GM12878 (cell line): Measurements from ENCODE around the gene KRTAP10-2. TPM values are rescaled to one million over a fixed set of nuclear protein-coding genes. Genes with fewer than 3 reads are reported as not detected.
A peak's percentile ranks its signal among the peaks of the same experiment; 100 is the strongest.
"Not testable (repeated sequence)": the region's sequence is repeated elsewhere in the genome, so short reads cannot be mapped to it uniquely, and the experiment has no call there.

ENCODE experiments used
- ATAC-seq: fragments of 200-7000 bp; cut with Tn5 transposase; 3 replicates; pipeline ENCODE4 v1.9.1; 2020; ENCODE audit warnings: mild to moderate bottlenecking, moderate library complexity
- Bru-seq: library from RNA; stranded (reverse); fragments of 400-500 nt; gene quantifications from one replicate; lab custom pipeline; 2021; lab: Mats Ljungman, UMichigan
- BruChase-seq, 2 experiments: library from RNA; stranded (reverse); fragments of 400-500 nt; gene quantifications; one replicate each; lab custom pipeline; 2021; lab: Mats Ljungman, UMichigan
- BruUV-seq: library from RNA; stranded (reverse); fragments of 400-500 nt; replicated peaks from 2 replicates; lab custom pipeline; 2021; lab: Mats Ljungman, UMichigan
- CTCF ChIA-PET: fragments of 300-600 bp; sonication (Branson Sonifier 250); formaldehyde crosslinking; extraction: SDS; loops from one replicate; lab custom pipeline; 2021; ENCODE audit warnings: inconsistent platforms; lab: Yijun Ruan, JAX
- POLR2A ChIA-PET: fragments of 350-600 bp; formaldehyde crosslinking; extraction: SDS; loops from one replicate; lab custom pipeline; 2021; ENCODE audit warnings: inconsistent platforms; lab: Charles Lee
- RAD21 ChIA-PET: fragments of 300-600 bp; sonication (Branson Sonifier 250); formaldehyde crosslinking; loops from one replicate; lab custom pipeline; 2023; ENCODE audit warnings: antibody characterized with exemption; ENCODE audit not compliant: unreplicated experiment; lab: Charles Lee
- SMC1A ChIA-PET: fragments of 300-600 bp; sonication (Branson Sonifier 250); formaldehyde crosslinking; loops from one replicate; lab custom pipeline; 2023; ENCODE audit not compliant: unreplicated experiment, uncharacterized antibody; lab: Charles Lee
- DNase-seq: peaks from one replicate; pipeline ENCODE4 v3.0.0-alpha.2; 2011; ENCODE audit warnings: low read depth, low spot score
- FAIRE-seq: peaks from 3 replicates; lab custom pipeline; 2011; peaks lifted over from hg19 to GRCh38; lab: Jason Lieb, UNC
- H2AFZ ChIP-seq: 2 replicates; pipeline ENCODE4 v1.6.0; 2011; ENCODE audit warnings: low read depth, low read length, control low read depth; ENCODE audit not compliant: control insufficient read depth
- H3K27ac ChIP-seq: 2 replicates; pipeline ENCODE4 v1.5.1; 2011; ENCODE audit warnings: control low read depth; ENCODE audit not compliant: control insufficient read depth, insufficient read depth
- H3K27me3 ChIP-seq, 2 experiments: replicated peaks in 1 of 2; 2 replicates each; pipeline versions ENCODE4 v1.6.0 to v1.6.1; 2011; ENCODE audit warnings: low read length in 1 of 2; ENCODE audit not compliant: control insufficient read depth in 2 of 2, insufficient read depth in 2 of 2
- H3K36me3 ChIP-seq, 2 experiments: 2 replicates each; pipeline ENCODE4 v1.5.1; 2011; ENCODE audit warnings: low read length in 1 of 2; ENCODE audit not compliant: control insufficient read depth in 2 of 2, insufficient read depth in 2 of 2
- H3K4me1 ChIP-seq: 2 replicates; pipeline ENCODE4 v1.6.1; 2011; ENCODE audit warnings: mild to moderate bottlenecking, low read length, moderate library complexity, mixed read lengths; ENCODE audit not compliant: control insufficient read depth, insufficient read depth
- H3K4me2 ChIP-seq: 2 replicates; pipeline ENCODE4 v1.6.0; 2011; ENCODE audit warnings: control low read depth; ENCODE audit not compliant: control insufficient read depth, insufficient read depth
- H3K4me3 ChIP-seq: fragments of 200-600 bp; sonication (generic); 2 replicates; pipeline ENCODE4 v1.5.1; 2016
- H3K79me2 ChIP-seq: 2 replicates; pipeline ENCODE4 v1.6.0; 2011; ENCODE audit warnings: low read length; ENCODE audit not compliant: control insufficient read depth, insufficient read depth
- H3K9ac ChIP-seq: 2 replicates; pipeline ENCODE4 v1.8.0; 2011; ENCODE audit warnings: low read length, control low read depth, mixed read lengths; ENCODE audit not compliant: control insufficient read depth, insufficient read depth
- H3K9me3 ChIP-seq: replicated peaks from 3 replicates; pipeline ENCODE4 v1.5.1; 2011; ENCODE audit warnings: mild to moderate bottlenecking, low read length; ENCODE audit not compliant: control insufficient read depth, insufficient read depth
- H4K20me1 ChIP-seq: 2 replicates; pipeline ENCODE4 v1.6.0; 2011; ENCODE audit not compliant: control insufficient read depth, insufficient read depth
- ATF3 ChIP-seq: IDR thresholded peaks from 2 replicates; pipeline ENCODE4 v1.6.1; 2011; ENCODE audit warnings: low read depth, mild to moderate bottlenecking, low read length, moderate library complexity, borderline replicate concordance; ENCODE audit errors: extremely low read depth
- IRF3 ChIP-seq: fragments of 450-650 bp; IDR thresholded peaks from 2 replicates; pipeline ENCODE4 v1.6.1; 2014; ENCODE audit warnings: mild to moderate bottlenecking
- POU2F2 ChIP-seq: IDR thresholded peaks from 3 replicates; pipeline ENCODE4 v1.6.1; 2011; ENCODE audit warnings: low read depth, mild to moderate bottlenecking, low read length, borderline replicate concordance
- ZNF24 ChIP-seq: fragments of 450-650 bp; IDR thresholded peaks from 2 replicates; pipeline ENCODE4 v1.6.1; 2017; ENCODE audit warnings: antibody characterized with exemption, mild to moderate bottlenecking
- WGBS: methylation state at CpG from one replicate; pipeline ENCODE4 v1.1.6; 2016; ENCODE audit warnings: low lambda C conversion rate; ENCODE audit not compliant: insufficient replicate concordance, insufficient coverage; ENCODE audit errors: missing lambda C conversion rate; 5-methylcytosine and 5-hydroxymethylcytosine counted together
- in situ Hi-C: fragments of 300-500 bp; cut with MboI; formaldehyde crosslinking; loops from 9 replicates; pipeline ENCODE4 v1.14.3; 2018; ENCODE audit warnings: mixed read lengths
- intact Hi-C: fragments of 100-400 bp; cut with micrococcal nuclease; formaldehyde crosslinking; loops from one replicate; pipeline ENCODE4 v1.14.2; 2022; ENCODE audit not compliant: unreplicated experiment
- long read RNA-seq, 2 experiments: library from polyadenylated mRNA; unstranded; transcript quantifications; one replicate each; pipeline ENCODE4 v2.0.0, GENCODE V29; 2019 to 2020
- polyA minus RNA-seq, 3 experiments: library from RNA; depleted of rRNA, polyadenylated mRNA; stranded (reverse); fragments of >200 nt; gene quantifications; 2 replicates each; pipeline ENCODE4 v1.2.3, GENCODE V29; 2011
- polyA plus RNA-seq, 11 experiments: library from polyadenylated mRNA; depleted of rRNA in 4 of 11; unstranded in 6 of 11; stranded (reverse) in 5 of 11; fragments of >200 nt; fragmentation: Nextera tagmentation in 4 of 11; fragmentation: Illumina TruSeq in 1 of 11; extraction: Ambion mirVana in 4 of 11; extraction: Trizol in 1 of 11; gene quantifications; 1 replicate in 1 of 11; 2 replicates in 10 of 11; pipeline versions ENCODE4 v1.2.1 to v1.2.3, GENCODE V29; 2011 to 2016; ENCODE audit warnings: inconsistent platforms in 2 of 11, missing spikeins in 2 of 11, low read depth in 1 of 11
- total RNA-seq, 4 experiments: library from RNA; depleted of rRNA in 3 of 4; stranded (reverse); fragments of >200 nt in 3 of 4; fragmentation: Illumina TruSeq in 1 of 4; extraction: Trizol in 1 of 4; gene quantifications; 2 replicates each; pipeline versions ENCODE4 v1.2.1 to v1.2.3, GENCODE V29; 2013 to 2021
- TF ChIP-seq, protein P1 (sequence below): fragments of 450-650 bp; IDR thresholded peaks from 2 replicates; pipeline ENCODE4 v1.6.1; 2017; ENCODE audit warnings: mild to moderate bottlenecking, low read depth, inconsistent platforms; ENCODE audit not compliant: poor library complexity, severe bottlenecking

The KRTAP10-2 gene, protein sequence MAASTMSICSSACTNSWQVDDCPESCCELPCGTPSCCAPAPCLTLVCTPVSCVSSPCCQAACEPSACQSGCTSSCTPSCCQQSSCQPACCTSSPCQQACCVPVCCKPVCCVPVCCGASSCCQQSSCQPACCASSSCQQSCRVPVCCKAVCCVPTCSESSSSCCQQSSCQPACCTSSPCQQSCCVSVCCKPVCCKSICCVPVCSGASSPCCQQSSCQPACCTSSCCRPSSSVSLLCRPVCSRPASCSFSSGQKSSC
- not detected in 2 replicates for total RNA-seq (2013; cell fraction: nucleolus; rRNA removed)
- not detected in 2 replicates for total RNA-seq (2014; rRNA removed)
- total RNA-seq (2014; rRNA removed; fragmentation: Illumina TruSeq; extraction: Trizol) = not detected in 2 replicates
- not detected in 2 replicates for total RNA-seq (2021)
- not detected for polyA plus RNA-seq (2011; ENCODE audit: low read depth)
- polyA plus RNA-seq (2011; rRNA removed) = not detected in 2 replicates
- polyA plus RNA-seq (2011; cell fraction: cytosol; rRNA removed) = not detected in 2 replicates
- polyA plus RNA-seq (2011; cell fraction: nucleus; rRNA removed) = not detected in 2 replicates
- polyA plus RNA-seq (2012) = not detected in 2 replicates
- polyA plus RNA-seq (2014; fragmentation: Illumina TruSeq; extraction: Trizol) = not detected in 2 replicates
- not detected for polyA plus RNA-seq (2014; fragmentation: Nextera tagmentation; extraction: Ambion mirVana)
- not detected in 2 replicates for polyA plus RNA-seq (2014; rRNA removed)
- not detected for polyA plus RNA-seq (2016; fragmentation: Nextera tagmentation; extraction: Ambion mirVana)
- polyA minus RNA-seq (2011; rRNA and poly(A)+ RNA removed) = not detected in 2 replicates
- polyA minus RNA-seq (2011; cell fraction: cytosol; rRNA and poly(A)+ RNA removed) = not detected in 2 replicates
- not detected in 2 replicates for polyA minus RNA-seq (2011; cell fraction: nucleus; rRNA and poly(A)+ RNA removed)
- not detected for Bru-seq, nascent RNA
- BruChase-seq, experiment 1, labeled RNA remaining after a 6-hour chase = not detected
- percentile 19 among the genes with signal in this experiment for BruChase-seq, experiment 2, labeled RNA remaining after a 2-hour chase
- long read RNA-seq, experiment 1 = 0 reads
- long read RNA-seq, experiment 2 = 0 reads

DNA sequence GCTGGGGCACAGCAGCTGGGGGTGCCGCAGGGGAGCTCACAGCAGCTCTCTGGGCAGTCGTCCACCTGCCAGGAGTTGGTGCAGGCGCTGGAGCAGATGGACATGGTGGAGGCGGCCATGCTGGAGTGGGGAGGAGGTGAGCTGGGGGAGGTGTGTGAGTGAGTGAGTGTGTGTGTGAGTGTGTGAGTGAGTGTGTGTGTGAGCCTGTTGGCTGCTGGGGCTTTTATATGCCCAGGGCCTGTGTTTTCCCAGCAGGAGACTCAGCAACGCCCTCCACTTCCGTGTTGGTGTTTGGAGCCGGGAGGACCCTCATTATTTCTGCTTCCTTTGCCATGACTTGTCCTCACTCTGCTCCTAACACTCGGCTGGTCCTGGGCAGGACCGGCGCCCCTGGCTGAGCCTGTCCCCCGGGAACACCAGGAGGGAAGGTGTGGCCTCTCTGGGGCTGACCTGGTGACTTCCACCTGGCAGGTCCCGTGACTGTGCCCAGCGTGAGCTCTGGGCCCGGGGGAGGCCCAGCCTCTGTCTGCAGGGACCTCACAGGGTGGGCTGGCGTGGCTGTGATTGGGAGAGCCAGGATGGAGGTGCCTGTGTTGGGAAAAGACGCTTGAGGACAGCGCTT, at the start of gene KRTAP10-2:
Gene KRTAP10-2 (minus strand): TSS at position 166 of the 622 bp plus-strand sequence. CDS start 47 bp downstream, at position 119.
- WGBS = 22% methylated on average over 16 of the region's 17 CpGs
- H3K9me3 ChIP-seq = no peaks in the 10 kb centered on the region; the same call in 2 of the 3 replicates
- H3K4me2 ChIP-seq = no peak within 1 kb of the TSS
- H3K79me2 ChIP-seq = no peaks in the 10 kb centered on the region
- H3K27me3 ChIP-seq = no peaks in the 10 kb centered on the region
- CTCF ChIA-PET = no interaction called here
- no peak within 1 kb of the TSS for H3K27ac ChIP-seq
- in situ Hi-C loops = no loop called here
- no peak for ATAC-seq
- SMC1A ChIA-PET = no interaction called here
- TF ChIP-seq, protein P1, sequence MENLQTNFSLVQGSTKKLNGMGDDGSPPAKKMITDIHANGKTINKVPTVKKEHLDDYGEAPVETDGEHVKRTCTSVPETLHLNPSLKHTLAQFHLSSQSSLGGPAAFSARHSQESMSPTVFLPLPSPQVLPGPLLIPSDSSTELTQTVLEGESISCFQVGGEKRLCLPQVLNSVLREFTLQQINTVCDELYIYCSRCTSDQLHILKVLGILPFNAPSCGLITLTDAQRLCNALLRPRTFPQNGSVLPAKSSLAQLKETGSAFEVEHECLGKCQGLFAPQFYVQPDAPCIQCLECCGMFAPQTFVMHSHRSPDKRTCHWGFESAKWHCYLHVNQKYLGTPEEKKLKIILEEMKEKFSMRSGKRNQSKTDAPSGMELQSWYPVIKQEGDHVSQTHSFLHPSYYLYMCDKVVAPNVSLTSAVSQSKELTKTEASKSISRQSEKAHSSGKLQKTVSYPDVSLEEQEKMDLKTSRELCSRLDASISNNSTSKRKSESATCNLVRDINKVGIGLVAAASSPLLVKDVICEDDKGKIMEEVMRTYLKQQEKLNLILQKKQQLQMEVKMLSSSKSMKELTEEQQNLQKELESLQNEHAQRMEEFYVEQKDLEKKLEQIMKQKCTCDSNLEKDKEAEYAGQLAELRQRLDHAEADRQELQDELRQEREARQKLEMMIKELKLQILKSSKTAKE = no peak
- TF ChIP-seq POU2F2 (no peak), ZNF24 (no peak), ATF3 (no peak), IRF3 (no peak)
- POLR2A ChIA-PET = no interaction called here
- DNase-seq = no peak
- H3K4me3 ChIP-seq = no peak within 1 kb of the TSS
- BruUV-seq = no TSS peak
- H3K36me3 ChIP-seq = no peaks in the 10 kb centered on the region
- H3K4me1 ChIP-seq = no peaks in the 10 kb centered on the region
- RAD21 ChIA-PET = no interaction called here
- FAIRE-seq = no peak
- intact Hi-C loops = no loop called here
- H4K20me1 ChIP-seq = no peaks in the 10 kb centered on the region
- no peak within 1 kb of the TSS for H3K9ac ChIP-seq
- H2AFZ ChIP-seq = no peak within 1 kb of the TSS

DNA sequence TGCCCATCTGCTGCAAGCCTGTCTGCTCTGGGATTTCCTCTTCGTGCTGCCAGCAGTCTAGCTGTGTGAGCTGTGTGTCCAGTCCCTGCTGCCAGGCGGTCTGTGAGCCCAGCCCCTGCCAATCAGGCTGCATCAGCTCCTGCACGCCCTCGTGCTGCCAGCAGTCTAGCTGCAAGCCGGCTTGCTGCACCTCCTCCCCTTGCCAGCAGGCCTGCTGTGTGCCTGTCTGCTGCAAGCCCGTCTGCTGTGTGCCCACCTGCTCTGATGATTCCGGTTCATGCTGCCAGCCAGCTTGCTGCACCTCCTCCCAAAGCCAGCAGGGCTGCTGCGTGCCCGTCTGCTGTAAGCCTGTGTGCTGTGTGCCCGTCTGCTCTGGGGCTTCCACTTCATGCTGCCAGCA, 49.8 kb upstream of the KRTAP10-2 start:
- DNase-seq, POLR2A ChIA-PET, H3K4me2 ChIP-seq, H3K4me1 ChIP-seq, H3K36me3 ChIP-seq, H3K9ac ChIP-seq, FAIRE-seq, H3K27me3 ChIP-seq, BruUV-seq, H3K9me3 ChIP-seq, CTCF ChIA-PET, intact Hi-C loops, H3K4me3 ChIP-seq, H4K20me1 ChIP-seq, in situ Hi-C loops, H3K27ac ChIP-seq, H3K79me2 ChIP-seq, ATAC-seq, SMC1A ChIA-PET, H2AFZ ChIP-seq, RAD21 ChIA-PET: not testable (repeated sequence)
- 40% methylated on average over 9 of the region's 10 CpGs for WGBS
